Ectodermal cell (in vitro differentiated cells): Measurements from ENCODE around the gene ATP5F1C.

ENCODE experiments used
- H3K27ac ChIP-seq: 2 replicates; pipeline ENCODE4 v1.7.0; 2013; ENCODE audit warnings: mild to moderate bottlenecking, low read depth, low read length; ENCODE audit not compliant: insufficient read depth, poor library complexity, severe bottlenecking
- H3K27me3 ChIP-seq: 2 replicates; pipeline ENCODE4 v1.7.0; 2013; ENCODE audit warnings: mild to moderate bottlenecking, low read length; ENCODE audit not compliant: insufficient read depth, control insufficient read depth, poor library complexity, severe bottlenecking
- H3K36me3 ChIP-seq: one replicate; pipeline ENCODE4 v1.7.0; 2013; ENCODE audit warnings: low read length; ENCODE audit not compliant: control insufficient read depth, insufficient read depth
- H3K4me1 ChIP-seq: one replicate; pipeline ENCODE4 v1.7.0; 2013; ENCODE audit warnings: low read length; ENCODE audit not compliant: control insufficient read depth, insufficient read depth
- H3K4me3 ChIP-seq: 2 replicates; pipeline ENCODE4 v1.7.0; 2013; ENCODE audit warnings: low read depth, low read length, control low read depth; ENCODE audit not compliant: insufficient read depth
- H3K9me3 ChIP-seq: 2 replicates; pipeline ENCODE4 v1.7.0; 2013; ENCODE audit warnings: mild to moderate bottlenecking, low read length, moderate library complexity; ENCODE audit not compliant: control insufficient read depth
- WGBS, 2 experiments: methylation state at CpG; one replicate each; pipeline ENCODE4 v1.1.7; 2013; ENCODE audit warnings: missing lambda C conversion rate in 2 of 2; 5-methylcytosine and 5-hydroxymethylcytosine counted together

The ATP5F1C gene

GRCh38 chr10:7833210-7833609 lies 45.2 kb downstream of the ATP5F1C start:
- Histone ChIP-seq H3K4me1 (no peaks in the 10 kb centered on the region), H3K27ac (no peak overlapping the region), H3K9me3 (no peaks in the 10 kb centered on the region), H3K27me3 (no peaks in the 10 kb centered on the region), H3K36me3 (no peaks in the 10 kb centered on the region), H3K4me3 (no peak overlapping the region)

- Histone ChIP-seq H3K4me3 (no peak overlapping the region), H3K27me3 (no peaks in the 10 kb centered on the region), H3K4me1 (no peaks in the 10 kb centered on the region), H3K36me3 (no peaks in the 10 kb centered on the region), H3K27ac (no peak overlapping the region), H3K9me3 (no peaks in the 10 kb centered on the region)
- 100% methylated on average over 1 to 2 of the region's 3 CpGs for WGBS, 2 experiments
These were observed 46.3 kb downstream of the ATP5F1C start for GRCh38 chr10:7834262-7834661.

- H3K36me3 ChIP-seq, result no peaks in the 10 kb centered on the region
- no peaks in the 10 kb centered on the region for H3K9me3 ChIP-seq
- no peaks in the 10 kb centered on the region for H3K27me3 ChIP-seq
- no peaks in the 10 kb centered on the region for H3K4me1 ChIP-seq
- H3K27ac ChIP-seq, result no peak overlapping the region
- H3K4me3 ChIP-seq, result no peak overlapping the region
- WGBS, 2 experiments, result 92 to 97% methylated on average over 2 of the region's 2 CpGs
These were observed 48.6 kb downstream of the ATP5F1C start for GRCh38 chr10:7836571-7836970.

GRCh38 chr10:7846591-7846990 lies 58.6 kb downstream of the ATP5F1C start:
- 100% methylated on average over 1 of the region's 1 CpG; no CpG with 5 or more reads in 1 of the 2 experiments for WGBS, 2 experiments

GRCh38 chr10:7853226-7853842 lies 65.4 kb downstream of the ATP5F1C start:
- H3K36me3 ChIP-seq, result no peaks in the 10 kb centered on the region
- H3K9me3 ChIP-seq, result no peaks in the 10 kb centered on the region
- H3K27me3 ChIP-seq, result no peaks in the 10 kb centered on the region
- peaks cover 12% of the 10 kb centered on the region for H3K4me1 ChIP-seq
- no peak overlapping the region for H3K4me3 ChIP-seq
- WGBS, 2 experiments, result 88 to 92% methylated on average over 4 of the region's 4 CpGs
- H3K27ac ChIP-seq, result no peak overlapping the region

More at GRCh38 chr10:7846591-7846990, 58.6 kb downstream of the ATP5F1C start:
- Histone ChIP-seq H3K27ac (no peak overlapping the region), H3K4me3 (no peak overlapping the region), H3K4me1 (no peaks in the 10 kb centered on the region), H3K36me3 (no peaks in the 10 kb centered on the region), H3K27me3 (no peaks in the 10 kb centered on the region), H3K9me3 (no peaks in the 10 kb centered on the region)

GRCh38 chr10:7853890-7854289 lies 65.9 kb downstream of the ATP5F1C start:
- H3K9me3 ChIP-seq, result no peaks in the 10 kb centered on the region
- H3K36me3 ChIP-seq, result no peaks in the 10 kb centered on the region
- H3K4me3 ChIP-seq, result no peak overlapping the region
- no peak overlapping the region for H3K27ac ChIP-seq
- H3K27me3 ChIP-seq, result no peaks in the 10 kb centered on the region
- H3K4me1 ChIP-seq, result peaks cover 12% of the 10 kb centered on the region
- 95 to 100% methylated on average over 3 of the region's 3 CpGs for WGBS, 2 experiments

GRCh38 chr10:7855205-7855604 lies 67.2 kb downstream of the ATP5F1C start:
- WGBS, 2 experiments, result 54 to 55% methylated on average over 4 of the region's 4 CpGs
- Histone ChIP-seq H3K4me3 (no peak overlapping the region), H3K9me3 (no peaks in the 10 kb centered on the region), H3K36me3 (no peaks in the 10 kb centered on the region), H3K27ac (peak overlapping the region; percentile 91), H3K4me1 (peaks cover 12% of the 10 kb centered on the region), H3K27me3 (no peaks in the 10 kb centered on the region)

- H3K27ac ChIP-seq, result no peak overlapping the region
- H3K36me3 ChIP-seq, result no peaks in the 10 kb centered on the region
- no peak overlapping the region for H3K4me3 ChIP-seq
- peaks cover under 1% of the 10 kb centered on the region for H3K9me3 ChIP-seq
- WGBS, 2 experiments, result 33 to 45% methylated on average over 3 to 4 of the region's 4 CpGs
- no peaks in the 10 kb centered on the region for H3K27me3 ChIP-seq
- H3K4me1 ChIP-seq, result peaks cover 12% of the 10 kb centered on the region
These were observed 68.7 kb downstream of the ATP5F1C start for GRCh38 chr10:7856678-7857077.

- no peaks in the 10 kb centered on the region for H3K36me3 ChIP-seq
- no peak overlapping the region for H3K27ac ChIP-seq
- peaks cover 12% of the 10 kb centered on the region for H3K4me1 ChIP-seq
- H3K9me3 ChIP-seq, result peaks cover 3% of the 10 kb centered on the region
- 93 to 94% methylated on average over 4 of the region's 4 CpGs for WGBS, 2 experiments
- no peaks in the 10 kb centered on the region for H3K27me3 ChIP-seq
- no peak overlapping the region for H3K4me3 ChIP-seq
These were observed 69.3 kb downstream of the ATP5F1C start for GRCh38 chr10:7857262-7857661.
